ENCODE results near the gene SRPX.

SRPX gene

GRCh38 chrX:38111196-38111595 lies 109.5 kb downstream of the SRPX start:
- TF ChIP-seq ZFP3 (CRISPR knock-in tag; IDR thresholded peaks at IDR 0.05) (no peak), ZNF70 (CRISPR knock-in tag; IDR thresholded peaks at IDR 0.05) (no peak), TSHZ2 (CRISPR knock-in tag; IDR thresholded peaks at IDR 0.05) (no peak), BACH2 (CRISPR knock-in tag; IDR thresholded peaks at IDR 0.05; ENCODE audit: borderline replicate concordance) (no peak), RARB (CRISPR knock-in tag; IDR thresholded peaks at IDR 0.05) (no peak), ZC3H10 (CRISPR knock-in tag; IDR thresholded peaks at IDR 0.05) (no peak), ZNF565 (CRISPR knock-in tag; conservative IDR thresholded peaks at IDR 0.05; ENCODE audit: low read depth) (no peak), ZFP30 (CRISPR knock-in tag; IDR thresholded peaks at IDR 0.05) (no peak), ARNTL (CRISPR knock-in tag; IDR thresholded peaks at IDR 0.05; ENCODE audit: borderline replicate concordance, low read depth) (no peak), SNAI2 (CRISPR knock-in tag; IDR thresholded peaks at IDR 0.05) (no peak), PPARA (CRISPR knock-in tag; IDR thresholded peaks at IDR 0.05; ENCODE audit: borderline replicate concordance) (no peak), GLIS3 (CRISPR knock-in tag; IDR thresholded peaks at IDR 0.05) (no peak)
- TF ChIP-seq, protein P1, sequence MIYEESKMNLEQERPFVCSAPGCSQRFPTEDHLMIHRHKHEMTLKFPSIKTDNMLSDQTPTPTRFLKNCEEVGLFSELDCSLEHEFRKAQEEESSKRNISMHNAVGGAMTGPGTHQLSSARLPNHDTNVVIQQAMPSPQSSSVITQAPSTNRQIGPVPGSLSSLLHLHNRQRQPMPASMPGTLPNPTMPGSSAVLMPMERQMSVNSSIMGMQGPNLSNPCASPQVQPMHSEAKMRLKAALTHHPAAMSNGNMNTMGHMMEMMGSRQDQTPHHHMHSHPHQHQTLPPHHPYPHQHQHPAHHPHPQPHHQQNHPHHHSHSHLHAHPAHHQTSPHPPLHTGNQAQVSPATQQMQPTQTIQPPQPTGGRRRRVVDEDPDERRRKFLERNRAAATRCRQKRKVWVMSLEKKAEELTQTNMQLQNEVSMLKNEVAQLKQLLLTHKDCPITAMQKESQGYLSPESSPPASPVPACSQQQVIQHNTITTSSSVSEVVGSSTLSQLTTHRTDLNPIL (CRISPR knock-in tag; IDR thresholded peaks at IDR 0.05; ENCODE audit: low read depth), result no peak
- no peak for ATAC-seq

DNA sequence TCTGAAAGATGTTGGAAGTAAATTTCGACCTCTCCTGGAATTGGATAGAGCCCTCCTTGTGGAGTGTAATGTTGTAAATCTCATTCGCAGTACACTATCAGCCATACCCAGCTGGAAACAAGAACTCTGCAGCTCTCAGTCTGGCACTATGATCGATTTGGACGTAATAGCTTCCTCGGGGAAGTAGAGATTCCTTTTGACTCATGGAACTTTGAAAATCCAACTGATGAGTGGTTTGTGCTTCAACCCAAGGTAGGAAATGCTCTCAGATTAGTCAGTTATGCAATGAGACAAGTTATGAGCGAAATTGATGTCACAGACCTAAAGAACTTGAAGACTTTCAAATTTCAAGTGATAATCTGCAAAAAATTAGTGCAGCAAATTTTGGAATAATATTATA lies 110.4 kb downstream of the SRPX start:
- TF ChIP-seq ZC3H10 (CRISPR knock-in tag; IDR thresholded peaks at IDR 0.05) (no peak), ZFP3 (CRISPR knock-in tag; IDR thresholded peaks at IDR 0.05) (no peak), CSDC2 (CRISPR knock-in tag; IDR thresholded peaks at IDR 0.05) (no peak), CSRNP3 (CRISPR knock-in tag; IDR thresholded peaks at IDR 0.05) (no peak), PPARA (CRISPR knock-in tag; IDR thresholded peaks at IDR 0.05; ENCODE audit: borderline replicate concordance) (no peak), ARNTL (CRISPR knock-in tag; IDR thresholded peaks at IDR 0.05; ENCODE audit: borderline replicate concordance, low read depth) (no peak), ZNF565 (CRISPR knock-in tag; conservative IDR thresholded peaks at IDR 0.05; ENCODE audit: low read depth) (no peak), BACH2 (CRISPR knock-in tag; IDR thresholded peaks at IDR 0.05; ENCODE audit: borderline replicate concordance) (no peak)
- TF ChIP-seq, protein P1 (CRISPR knock-in tag; IDR thresholded peaks at IDR 0.05; ENCODE audit: low read depth), result no peak
- ATAC-seq, result no peak

DNA sequence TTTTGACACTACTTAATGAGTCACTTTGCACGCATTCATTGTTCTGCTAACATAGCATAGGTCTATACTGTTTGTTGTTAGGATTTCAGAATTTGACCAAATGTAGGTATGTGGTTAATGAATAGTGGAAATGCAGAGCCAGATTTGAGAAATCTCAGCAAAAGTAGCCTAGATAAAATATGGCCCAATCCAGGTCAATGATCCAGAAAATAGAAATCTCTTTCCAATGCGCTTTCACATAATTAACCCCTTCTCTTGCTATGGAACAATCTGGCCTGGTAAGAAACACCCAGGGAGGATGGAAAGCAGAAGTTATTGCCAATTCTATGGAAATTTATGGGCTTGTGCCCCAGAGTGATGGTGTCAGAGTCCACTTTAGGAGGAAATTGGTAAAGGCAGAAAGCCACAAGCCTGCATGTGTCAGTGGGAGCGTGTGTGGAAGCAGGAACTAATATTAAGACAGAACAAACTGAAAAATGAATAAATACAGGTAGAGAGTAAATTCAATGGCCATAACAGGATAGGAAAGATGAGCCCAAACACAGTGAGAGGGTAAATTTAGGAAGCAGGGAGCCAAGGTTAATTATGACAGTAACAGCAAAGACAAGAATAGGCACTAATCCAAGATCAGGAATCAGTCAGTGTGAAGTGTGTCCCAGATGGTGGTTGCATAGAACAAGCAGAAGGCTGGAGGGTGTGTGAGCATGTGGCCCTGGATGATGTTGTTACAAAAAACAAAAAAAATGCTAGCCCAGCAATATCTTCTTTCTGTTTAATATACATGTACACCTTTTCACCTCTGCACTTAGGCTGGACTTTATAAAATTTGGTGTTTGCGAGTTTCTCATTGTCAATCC lies 111.4 kb downstream of the SRPX start:
- TF ChIP-seq TCF4 (CRISPR knock-in tag; IDR thresholded peaks at IDR 0.05; ENCODE audit: borderline replicate concordance) (no peak), TOX (CRISPR knock-in tag; IDR thresholded peaks at IDR 0.05; ENCODE audit: borderline replicate concordance) (no peak), GLIS3 (CRISPR knock-in tag; IDR thresholded peaks at IDR 0.05) (no peak), CSRNP3 (CRISPR knock-in tag; IDR thresholded peaks at IDR 0.05) (no peak), BACH2 (CRISPR knock-in tag; IDR thresholded peaks at IDR 0.05; ENCODE audit: borderline replicate concordance) (no peak), SNAI2 (CRISPR knock-in tag; IDR thresholded peaks at IDR 0.05) (no peak), ZNF8 (CRISPR knock-in tag; IDR thresholded peaks at IDR 0.05) (no peak), ZFP3 (CRISPR knock-in tag; IDR thresholded peaks at IDR 0.05) (no peak), ZNF70 (CRISPR knock-in tag; IDR thresholded peaks at IDR 0.05) (no peak), ZFP30 (CRISPR knock-in tag; IDR thresholded peaks at IDR 0.05) (no peak), ARNTL (CRISPR knock-in tag; IDR thresholded peaks at IDR 0.05; ENCODE audit: borderline replicate concordance, low read depth) (no peak), ZC3H10 (CRISPR knock-in tag; IDR thresholded peaks at IDR 0.05) (no peak), ESRRG (CRISPR knock-in tag; IDR thresholded peaks at IDR 0.05) (no peak), ISL1 (CRISPR knock-in tag; IDR thresholded peaks at IDR 0.05) (no peak), RARB (CRISPR knock-in tag; IDR thresholded peaks at IDR 0.05) (no peak), ZNF565 (CRISPR knock-in tag; conservative IDR thresholded peaks at IDR 0.05; ENCODE audit: low read depth) (no peak), OSR1 (CRISPR knock-in tag; IDR thresholded peaks at IDR 0.05) (no peak)
- TF ChIP-seq, protein P2, sequence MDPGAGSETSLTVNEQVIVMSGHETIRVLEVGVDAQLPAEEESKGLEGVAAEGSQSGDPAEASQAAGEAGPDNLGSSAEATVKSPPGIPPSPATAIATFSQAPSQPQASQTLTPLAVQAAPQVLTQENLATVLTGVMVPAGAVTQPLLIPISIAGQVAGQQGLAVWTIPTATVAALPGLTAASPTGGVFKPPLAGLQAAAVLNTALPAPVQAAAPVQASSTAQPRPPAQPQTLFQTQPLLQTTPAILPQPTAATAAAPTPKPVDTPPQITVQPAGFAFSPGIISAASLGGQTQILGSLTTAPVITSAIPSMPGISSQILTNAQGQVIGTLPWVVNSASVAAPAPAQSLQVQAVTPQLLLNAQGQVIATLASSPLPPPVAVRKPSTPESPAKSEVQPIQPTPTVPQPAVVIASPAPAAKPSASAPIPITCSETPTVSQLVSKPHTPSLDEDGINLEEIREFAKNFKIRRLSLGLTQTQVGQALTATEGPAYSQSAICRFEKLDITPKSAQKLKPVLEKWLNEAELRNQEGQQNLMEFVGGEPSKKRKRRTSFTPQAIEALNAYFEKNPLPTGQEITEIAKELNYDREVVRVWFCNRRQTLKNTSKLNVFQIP (CRISPR knock-in tag; IDR thresholded peaks at IDR 0.05; ENCODE audit: borderline replicate concordance, low read depth), result no peak
- TF ChIP-seq, protein P3, sequence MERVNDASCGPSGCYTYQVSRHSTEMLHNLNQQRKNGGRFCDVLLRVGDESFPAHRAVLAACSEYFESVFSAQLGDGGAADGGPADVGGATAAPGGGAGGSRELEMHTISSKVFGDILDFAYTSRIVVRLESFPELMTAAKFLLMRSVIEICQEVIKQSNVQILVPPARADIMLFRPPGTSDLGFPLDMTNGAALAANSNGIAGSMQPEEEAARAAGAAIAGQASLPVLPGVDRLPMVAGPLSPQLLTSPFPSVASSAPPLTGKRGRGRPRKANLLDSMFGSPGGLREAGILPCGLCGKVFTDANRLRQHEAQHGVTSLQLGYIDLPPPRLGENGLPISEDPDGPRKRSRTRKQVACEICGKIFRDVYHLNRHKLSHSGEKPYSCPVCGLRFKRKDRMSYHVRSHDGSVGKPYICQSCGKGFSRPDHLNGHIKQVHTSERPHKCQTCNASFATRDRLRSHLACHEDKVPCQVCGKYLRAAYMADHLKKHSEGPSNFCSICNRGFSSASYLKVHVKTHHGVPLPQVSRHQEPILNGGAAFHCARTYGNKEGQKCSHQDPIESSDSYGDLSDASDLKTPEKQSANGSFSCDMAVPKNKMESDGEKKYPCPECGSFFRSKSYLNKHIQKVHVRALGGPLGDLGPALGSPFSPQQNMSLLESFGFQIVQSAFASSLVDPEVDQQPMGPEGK (CRISPR knock-in tag; IDR thresholded peaks at IDR 0.05; ENCODE audit: borderline replicate concordance), result no peak
- no peak for ATAC-seq
